ENCODE data around the gene VEPH1. TPM values are rescaled to one million over a fixed set of nuclear protein-coding genes. Genes with fewer than 3 reads are reported as not detected.

Gene VEPH1
- total and polyA plus RNA-seq, 9 of the 15 experiments (the other 6 are each of a cell fraction or from before 2014, with no cell fraction given), result 4.5 to 15.6 (median 5.8) TPM

DNA sequence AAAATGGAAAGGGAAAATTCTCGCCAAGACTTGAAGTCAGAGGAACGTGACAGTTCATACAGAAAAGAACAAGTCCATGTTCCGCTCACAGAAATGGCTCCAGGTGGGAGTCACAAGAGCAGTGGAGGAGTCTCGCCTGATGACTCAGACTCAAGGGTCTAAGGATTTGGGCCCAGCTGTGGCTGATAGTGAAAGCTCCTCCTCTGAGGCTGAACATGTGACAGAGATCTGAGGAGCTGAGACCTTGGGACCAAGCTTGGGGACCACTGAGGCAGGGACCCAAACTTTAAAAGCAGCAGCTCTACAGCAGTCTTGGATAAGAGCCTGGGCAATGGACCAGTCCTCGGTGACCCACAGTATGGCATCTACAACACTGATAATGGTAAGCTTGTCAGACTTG lies 9.3 kb upstream of the VEPH1 start (continued):
- TF ChIP-seq, protein P1, sequence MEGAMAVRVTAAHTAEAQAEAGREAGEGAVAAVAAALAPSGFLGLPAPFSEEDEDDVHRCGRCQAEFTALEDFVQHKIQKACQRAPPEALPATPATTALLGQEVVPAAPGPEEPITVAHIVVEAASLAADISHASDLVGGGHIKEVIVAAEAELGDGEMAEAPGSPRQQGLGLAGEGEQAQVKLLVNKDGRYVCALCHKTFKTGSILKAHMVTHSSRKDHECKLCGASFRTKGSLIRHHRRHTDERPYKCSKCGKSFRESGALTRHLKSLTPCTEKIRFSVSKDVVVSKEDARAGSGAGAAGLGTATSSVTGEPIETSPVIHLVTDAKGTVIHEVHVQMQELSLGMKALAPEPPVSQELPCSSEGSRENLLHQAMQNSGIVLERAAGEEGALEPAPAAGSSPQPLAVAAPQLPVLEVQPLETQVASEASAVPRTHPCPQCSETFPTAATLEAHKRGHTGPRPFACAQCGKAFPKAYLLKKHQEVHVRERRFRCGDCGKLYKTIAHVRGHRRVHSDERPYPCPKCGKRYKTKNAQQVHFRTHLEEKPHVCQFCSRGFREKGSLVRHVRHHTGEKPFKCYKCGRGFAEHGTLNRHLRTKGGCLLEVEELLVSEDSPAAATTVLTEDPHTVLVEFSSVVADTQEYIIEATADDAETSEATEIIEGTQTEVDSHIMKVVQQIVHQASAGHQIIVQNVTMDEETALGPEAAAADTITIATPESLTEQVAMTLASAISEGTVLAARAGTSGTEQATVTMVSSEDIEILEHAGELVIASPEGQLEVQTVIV (CRISPR knock-in tag; IDR thresholded peaks at IDR 0.05; ENCODE audit: borderline replicate concordance), result no peak
- TF ChIP-seq ETV5 (CRISPR knock-in tag; IDR thresholded peaks at IDR 0.05; ENCODE audit: low read depth) (no peak), NFATC3 (IDR thresholded peaks at IDR 0.05) (no peak), NFE2 (IDR thresholded peaks at IDR 0.05; ENCODE audit: low read depth) (no peak), PML (IDR thresholded peaks at IDR 0.05; ENCODE audit: low read length) (no peak; the same call in 1 of the 2 replicates), NR4A1 (CRISPR knock-in tag; IDR thresholded peaks at IDR 0.05) (no peak), NR4A1 (tag; IDR thresholded peaks at IDR 0.05) (peak; percentile 72; the same call in 1 of the 2 replicates), ELF2 (CRISPR knock-in tag; IDR thresholded peaks at IDR 0.05) (no peak), SRSF1 (IDR thresholded peaks at IDR 0.05; ENCODE audit: low read depth, low read length) (no peak), BRCA1 (IDR thresholded peaks at IDR 0.05) (no peak), BRCA1 (CRISPR knock-in tag; IDR thresholded peaks at IDR 0.05) (no peak), PRPF4 (IDR thresholded peaks at IDR 0.05; ENCODE audit: insufficient read depth, low read depth, low read length, poor library complexity, severe bottlenecking) (no peak), CEBPG (CRISPR knock-in tag; IDR thresholded peaks at IDR 0.05) (no peak), CEBPG (tag; conservative IDR thresholded peaks at IDR 0.05 in 1 of 2, IDR thresholded peaks at IDR 0.05 in 1 of 2) (no peak), IRF9 (tag; IDR thresholded peaks at IDR 0.05) (no peak), NBN (IDR thresholded peaks at IDR 0.05; ENCODE audit: low read depth) (no peak), PHTF2 (CRISPR knock-in tag; IDR thresholded peaks at IDR 0.05) (no peak), FOXJ3 (CRISPR knock-in tag; IDR thresholded peaks at IDR 0.05) (no peak), CBX5 (IDR thresholded peaks at IDR 0.05; ENCODE audit: borderline replicate concordance, low read depth) (no peak), SMAD1 (IDR thresholded peaks at IDR 0.05; ENCODE audit: low read depth, low read length, partially characterized antibody) (no peak), SRSF7 (optimal IDR thresholded peaks at IDR 0.05; ENCODE audit: low read depth, low read length) (no peak), RBFOX2 (IDR thresholded peaks at IDR 0.05; ENCODE audit: low read depth, low read length) (no peak), CBX8 (IDR thresholded peaks at IDR 0.05; ENCODE audit: borderline replicate concordance, extremely low read depth, low read depth, low read length, poor library complexity, severe bottlenecking) (no peak), ZNF311 (CRISPR knock-in tag; IDR thresholded peaks at IDR 0.05) (no peak), PTRF (tag; IDR thresholded peaks at IDR 0.05) (no peak), ZNF354B (CRISPR knock-in tag; IDR thresholded peaks at IDR 0.05) (no peak), SIRT6 (IDR thresholded peaks at IDR 0.05; ENCODE audit: low read depth, low read length) (no peak), ILF3 (IDR thresholded peaks at IDR 0.05; ENCODE audit: borderline replicate concordance) (no peak), ELF4 (CRISPR knock-in tag; IDR thresholded peaks at IDR 0.05) (no peak), TRIM24 (IDR thresholded peaks at IDR 0.05) (peak in 1 of 2 experiments; percentile 37; a peak in 1 of 4 replicates), EWSR1 (IDR thresholded peaks at IDR 0.05; ENCODE audit: borderline replicate concordance, low read depth, partially characterized antibody) (no peak)
